ENCODE results near the gene ELFN1. TPM values are rescaled to one million over a fixed set of nuclear protein-coding genes. Genes with fewer than 3 reads are reported as not detected.

The ELFN1 gene
- total RNA-seq, 1 experiment from 2014 or later: 0.48 TPM

DNA sequence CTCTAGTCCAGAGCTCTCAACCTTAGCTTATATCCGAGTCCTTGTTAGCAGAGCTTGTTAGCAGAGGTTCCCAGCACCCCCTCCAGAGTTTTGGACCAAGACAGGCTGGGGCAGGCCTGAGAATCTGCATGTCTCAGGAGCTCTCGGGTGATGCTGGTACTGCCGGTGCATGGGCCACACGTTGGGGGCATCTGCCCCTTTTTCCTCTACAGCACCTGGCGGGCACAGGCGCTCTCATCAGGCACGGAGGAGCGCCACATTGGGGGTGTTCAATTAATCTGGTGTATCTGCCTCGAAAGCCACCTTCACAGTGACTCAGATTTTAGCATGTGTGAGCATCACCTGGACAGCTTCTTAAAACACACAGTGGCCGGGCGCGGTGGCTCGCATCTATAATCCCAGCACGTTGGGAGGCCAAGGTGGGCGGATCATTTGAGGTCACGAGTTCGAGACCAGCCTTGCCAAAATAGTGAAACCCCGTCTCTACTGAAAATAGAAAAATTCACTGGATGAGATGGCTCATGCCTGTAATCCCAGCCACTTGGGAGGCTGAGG is 117.7 kb downstream of the ELFN1 start:
- no peak for DNase-seq (ENCODE audit: low read depth)

DNA sequence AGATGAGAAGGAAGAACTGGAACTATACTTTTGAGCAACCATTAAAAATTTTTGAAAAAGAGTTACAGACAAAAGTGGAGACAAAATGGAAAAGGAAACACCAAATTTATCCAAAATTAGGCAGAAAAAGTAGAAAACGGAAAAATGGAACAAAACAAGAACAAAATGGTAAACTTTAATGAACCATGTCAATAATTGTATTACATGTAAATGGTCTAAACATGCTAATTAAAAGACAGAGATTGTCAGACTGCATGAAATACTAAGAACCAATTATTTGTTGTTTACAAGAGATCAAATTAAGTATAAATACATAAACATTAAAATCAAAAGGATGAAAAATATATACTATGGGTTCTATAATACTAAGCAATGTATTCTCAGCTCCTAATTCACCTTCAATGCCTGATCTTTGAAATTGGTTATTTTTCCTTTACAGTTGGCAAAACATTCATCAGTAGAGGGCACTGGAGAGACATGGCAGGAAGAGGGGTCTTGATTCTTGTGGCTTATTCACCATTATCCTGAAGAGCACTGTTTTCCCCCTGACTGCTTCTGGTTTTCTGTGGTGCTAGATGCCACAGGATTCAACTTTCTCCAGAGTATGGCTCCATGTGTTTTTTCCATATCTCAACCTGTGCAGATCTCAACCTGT is 124.9 kb downstream of the ELFN1 start:
- peak; percentile 37 for DNase-seq (ENCODE audit: low read depth)

Other genes starting within 250 kb of the ELFN1 start
- gene MICALL2, start 210.8 kb upstream of the ELFN1 start, total RNA-seq (2014; rRNA removed; shearing (Covaris generic)): 16.0 and 20.1 TPM in 2 replicates
- gene INTS1, start 165.9 kb upstream of the ELFN1 start, total RNA-seq (2014; rRNA removed; shearing (Covaris generic)): 43.3 and 49.5 TPM in 2 replicates
- 4.4 and 12.0 TPM in 2 replicates for gene MAFK, start 139.6 kb upstream of the ELFN1 start, total RNA-seq (2014; rRNA removed; shearing (Covaris generic))
- 0.10 TPM in 1 of 2 replicates, not detected in the other for gene TMEM184A, start 114.1 kb upstream of the ELFN1 start, total RNA-seq (2014; rRNA removed; shearing (Covaris generic))
- 64.9 and 111 TPM in 2 replicates for gene PSMG3, start 100.2 kb upstream of the ELFN1 start, total RNA-seq (2014; rRNA removed; shearing (Covaris generic))